CD4-positive, alpha-beta T cell treated with Interleukin-12 subunit alpha and Interleukin-12 subunit beta, for 1 hour (primary cell): ENCODE results near the gene SYCP2.
"Not testable (repeated sequence)": the region's sequence is repeated elsewhere in the genome, so short reads cannot be mapped to it uniquely, and the experiment has no call there.

Source experiments
- DNase-seq: peaks from one replicate; pipeline ENCODE4 v3.0.0-alpha.2; 2020

Gene SYCP2

DNA sequence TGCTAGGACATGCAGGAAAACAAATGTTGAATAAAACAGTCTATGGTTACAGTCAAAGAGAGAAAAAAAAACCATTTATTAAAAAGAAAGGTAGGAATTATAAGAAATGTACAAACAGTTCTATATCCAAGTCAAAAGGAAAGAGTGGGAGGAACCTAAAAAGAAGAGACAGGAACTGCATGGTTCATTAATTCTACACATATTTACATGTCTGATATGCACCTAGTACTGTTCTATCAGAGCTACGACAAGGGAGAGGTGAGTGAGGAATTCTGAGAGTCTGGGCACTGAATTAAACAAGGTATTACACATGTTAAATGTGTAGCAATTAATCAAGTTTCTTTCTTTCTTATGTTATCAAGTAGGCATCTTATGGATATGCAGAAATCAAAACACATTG, 41.9 kb downstream of the SYCP2 start:
- DNase-seq = no peak

DNA sequence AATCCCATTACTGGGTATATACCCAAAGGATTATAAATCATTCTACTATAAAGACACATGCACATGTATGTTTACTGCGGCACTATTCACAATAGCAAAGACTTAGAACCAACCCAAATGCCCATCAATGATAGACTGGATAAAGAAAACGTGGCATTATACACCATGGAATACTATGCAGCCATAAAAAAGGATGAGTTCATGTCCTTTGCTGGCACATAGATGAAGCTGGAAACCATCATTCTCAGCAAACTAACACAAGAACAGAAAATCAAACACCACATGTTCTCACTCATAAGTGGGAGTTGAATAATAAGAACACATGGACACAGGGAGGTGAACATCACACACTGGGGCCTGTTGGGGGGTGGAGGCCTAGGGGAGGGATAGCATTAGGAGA, 43.4 kb downstream of the SYCP2 start:
- DNase-seq = not testable (repeated sequence)

- DNase-seq = no peak
Observed at GRCh38 chr20:59888050-59888449, 45.4 kb downstream of the SYCP2 start.

DNA sequence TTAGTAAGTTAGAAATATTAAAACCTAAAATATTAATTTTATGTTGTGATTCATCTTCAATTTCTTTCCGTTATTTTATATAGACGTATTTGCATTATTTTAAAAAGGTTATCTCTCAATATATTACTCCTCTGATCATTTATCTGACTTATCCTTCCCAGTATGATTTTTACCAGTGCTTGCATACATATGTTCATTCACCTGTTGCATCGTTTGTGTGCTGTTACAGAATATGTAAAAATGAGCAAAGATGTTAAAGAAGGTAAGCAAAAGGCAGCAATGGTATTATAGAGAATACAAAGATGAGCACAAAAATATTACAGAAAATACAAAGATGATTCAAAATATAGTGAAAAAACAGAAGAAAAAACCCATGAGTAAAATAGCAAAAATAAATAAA, 48.9 kb downstream of the SYCP2 start:
- DNase-seq = no peak

- DNase-seq = no peak
Observed at GRCh38 chr20:59880198-59880597, 53.2 kb downstream of the SYCP2 start.

GRCh38 chr20:59873409-59873808, 60.0 kb downstream of the SYCP2 start:
- DNase-seq = no peak

DNA sequence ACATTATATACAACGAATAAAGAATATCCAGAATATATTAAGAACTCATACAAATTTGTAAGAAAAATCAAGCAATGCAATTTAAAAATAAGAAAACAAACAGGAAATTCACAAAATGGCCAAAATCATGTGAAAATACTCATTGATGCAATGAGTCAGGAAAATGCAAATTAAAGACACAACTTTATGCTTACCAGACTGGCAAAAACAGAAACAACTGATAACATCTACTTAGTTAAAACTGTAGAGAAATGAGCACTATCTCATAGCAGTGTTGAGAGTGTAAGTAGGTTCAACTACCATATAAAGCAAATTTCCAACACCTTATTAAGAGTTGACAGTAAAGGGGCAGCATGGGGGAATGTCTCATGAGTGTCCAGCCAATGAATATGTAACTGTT, 62.3 kb downstream of the SYCP2 start:
- DNase-seq = no peak

DNA sequence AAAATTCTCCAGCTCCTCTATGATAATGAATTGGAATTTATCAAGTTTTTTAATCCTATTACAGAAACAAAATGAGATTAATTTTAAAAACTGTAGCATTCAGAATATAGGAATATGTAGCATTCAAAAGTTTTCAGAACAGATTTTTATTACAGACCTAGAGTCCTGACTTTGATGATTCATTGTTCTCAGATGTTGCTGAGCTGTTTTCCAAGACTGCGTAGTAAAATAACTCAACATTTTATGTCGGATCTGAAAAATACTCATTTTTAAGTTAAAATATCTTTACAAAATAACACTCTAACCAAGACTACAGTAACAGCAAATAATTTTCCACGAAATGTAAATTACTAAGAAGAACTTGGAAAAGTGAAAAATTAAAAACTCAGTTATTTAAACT, 67.1 kb downstream of the SYCP2 start:
- no peak for DNase-seq

GRCh38 chr20:59864726-59865125, 68.7 kb downstream of the SYCP2 start:
- DNase-seq = no peak

DNA sequence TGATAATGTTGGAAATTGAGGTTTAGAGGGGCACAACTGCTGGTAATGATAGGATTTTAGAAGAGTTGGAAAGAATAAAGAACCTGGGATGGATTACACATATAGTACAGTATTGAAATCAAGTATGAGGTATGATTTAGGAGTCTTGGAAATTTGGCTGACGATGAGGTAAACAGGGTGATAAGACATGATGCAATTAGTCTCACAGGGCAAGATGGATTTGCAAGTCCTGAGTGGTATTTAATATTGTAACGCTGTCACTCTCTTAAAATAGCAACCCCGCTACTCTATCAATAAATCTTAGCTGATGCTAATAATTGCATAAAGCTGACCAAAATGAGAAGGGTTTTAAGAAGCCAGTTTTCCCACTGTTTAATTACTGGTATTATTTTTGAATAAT, 70.4 kb downstream of the SYCP2 start:
- no peak for DNase-seq

DNA sequence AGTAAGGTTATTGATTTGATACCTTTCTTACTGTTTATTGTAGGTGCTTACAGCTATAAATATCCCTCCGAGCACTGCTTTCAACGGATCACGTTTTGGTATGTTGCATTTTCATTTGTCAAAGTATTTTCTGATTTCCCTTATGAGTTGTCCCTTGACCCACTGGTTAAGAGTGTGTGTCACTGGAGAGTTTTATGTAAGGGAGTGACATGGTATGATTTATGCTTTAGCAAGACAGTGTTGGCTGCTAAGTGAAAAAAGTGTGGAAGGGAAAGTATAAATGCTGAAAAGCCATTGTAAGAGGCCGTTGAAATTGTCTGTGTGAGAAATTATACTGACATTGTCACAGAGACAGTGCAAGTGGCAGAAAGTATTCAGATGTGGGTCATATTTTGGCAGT, 72.0 kb downstream of the SYCP2 start:
- DNase-seq = no peak

GRCh38 chr20:59858425-59858824, 75.0 kb downstream of the SYCP2 start:
- DNase-seq = no peak

GRCh38 chr20:59857966-59858365, 75.5 kb downstream of the SYCP2 start:
- DNase-seq = no peak

DNA sequence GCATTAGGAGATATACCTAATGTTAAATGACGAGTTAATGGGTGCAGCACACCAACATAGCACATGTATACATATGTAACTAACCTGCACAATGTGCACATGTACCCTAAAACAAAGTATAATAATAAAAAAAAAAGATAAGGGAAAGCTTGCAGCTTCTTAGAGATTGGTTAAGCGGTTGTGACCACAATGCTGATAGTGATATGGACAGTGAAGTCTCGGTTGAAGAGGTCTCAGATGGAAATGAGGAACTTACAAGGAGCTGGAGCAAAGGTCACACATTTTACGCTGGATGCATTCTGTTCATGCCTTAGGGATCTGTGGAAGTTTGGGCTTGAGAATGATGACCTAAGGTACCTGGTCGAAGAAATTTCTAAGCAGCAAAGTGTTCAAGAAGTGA, 76.5 kb downstream of the SYCP2 start:
- DNase-seq = not testable (repeated sequence)

- not testable (repeated sequence) for DNase-seq
Observed at GRCh38 chr20:59856526-59856925, 76.9 kb downstream of the SYCP2 start.

- DNase-seq = no peak
Observed at GRCh38 chr20:59850018-59850641, 83.3 kb downstream of the SYCP2 start.

DNA sequence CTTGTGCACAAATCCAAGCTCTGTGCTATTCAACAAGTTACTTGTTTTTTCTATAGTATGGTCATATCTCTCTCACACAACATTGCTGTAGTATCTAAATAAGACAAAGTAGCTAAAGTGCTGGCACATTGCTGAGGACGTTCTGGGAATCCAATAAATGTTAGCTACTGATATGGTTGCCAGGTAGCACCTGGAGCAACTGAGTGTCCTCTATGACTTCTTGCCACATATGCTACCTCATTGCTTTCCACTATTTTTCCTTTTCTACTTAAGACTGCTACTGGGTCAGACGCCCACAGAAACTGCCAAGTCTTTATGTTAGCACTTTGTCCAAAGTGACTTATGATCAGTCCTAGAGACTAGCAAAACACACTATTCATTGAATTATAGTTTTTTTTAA, 85.3 kb downstream of the SYCP2 start:
- DNase-seq = no peak

DNA sequence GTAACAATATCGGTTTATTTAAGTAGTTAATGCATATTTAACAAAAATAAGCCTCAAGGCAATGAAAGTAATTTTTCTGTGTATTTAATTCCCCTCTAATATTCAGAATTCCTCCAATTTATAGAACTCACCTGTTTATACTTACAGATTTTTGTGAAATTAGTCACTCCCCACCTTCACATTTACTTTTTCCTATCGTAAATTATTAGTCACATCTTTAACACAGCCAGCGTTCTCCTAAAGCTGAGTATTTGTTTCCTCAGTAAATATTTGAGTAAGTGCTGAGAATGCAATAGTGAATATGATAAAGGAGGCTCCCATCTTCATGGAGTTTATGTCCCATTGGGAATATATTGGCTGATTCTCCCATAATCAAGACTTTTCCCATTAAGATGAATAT, 88.0 kb downstream of the SYCP2 start:
- no peak for DNase-seq

DNA sequence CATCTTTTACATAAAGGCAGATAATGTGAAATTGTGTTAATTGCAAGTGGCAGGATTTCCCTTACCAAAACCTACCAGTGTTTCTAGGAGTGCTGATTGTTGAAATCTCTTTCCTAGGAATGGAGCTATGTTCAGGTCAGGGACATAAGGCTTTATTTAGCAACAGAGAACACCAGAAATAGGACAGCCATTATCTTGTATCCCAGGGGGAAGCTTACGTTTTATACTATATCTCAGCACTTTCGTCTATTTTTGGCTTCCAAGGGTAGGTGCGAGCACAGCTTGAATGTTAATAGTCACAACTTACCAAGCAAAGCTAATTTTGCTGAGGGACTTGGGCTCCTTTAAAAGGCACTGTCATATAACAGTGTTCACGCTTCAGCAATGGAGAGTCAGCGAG, 94.0 kb downstream of the SYCP2 start:
- no peak for DNase-seq

DNA sequence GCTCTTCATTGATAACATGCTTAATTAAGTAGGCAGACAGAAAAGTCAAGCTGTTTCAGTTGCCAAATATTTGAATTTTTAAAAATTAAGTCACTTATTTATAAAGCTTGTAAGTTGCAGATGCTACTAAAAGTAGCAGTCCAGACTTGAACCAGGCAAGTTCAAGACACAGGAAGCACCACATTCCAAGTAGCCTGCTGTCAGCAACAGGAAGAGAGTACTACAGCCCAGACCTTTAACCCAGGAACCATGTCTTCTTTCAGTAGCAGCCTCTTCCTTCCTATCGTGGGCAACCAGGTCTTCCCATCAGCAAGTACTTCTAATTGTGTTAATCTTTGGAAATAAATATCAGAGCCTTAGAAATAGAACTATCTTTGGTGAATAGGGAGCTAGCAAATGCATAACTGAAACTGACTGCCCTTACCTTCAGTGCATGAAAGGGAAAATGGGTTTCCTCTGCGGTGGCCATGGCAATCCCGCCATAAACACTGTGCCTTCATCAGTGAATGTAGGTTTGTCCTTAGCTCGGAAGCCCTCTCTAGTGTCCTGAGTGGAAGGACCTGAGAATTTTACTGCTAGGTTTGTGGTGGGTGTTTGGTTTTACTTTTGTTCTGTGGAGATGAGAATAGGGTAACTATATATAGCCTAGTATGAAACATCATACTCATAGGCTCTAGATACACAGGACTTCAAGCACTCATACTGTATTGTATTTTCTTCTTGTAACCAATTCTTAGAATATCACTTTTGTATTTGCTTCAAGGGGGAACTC, 95.6 kb downstream of the SYCP2 start:
- DNase-seq = no peak

GRCh38 chr20:59836767-59837166, 96.7 kb downstream of the SYCP2 start:
- no peak for DNase-seq

- no peak for DNase-seq
Observed at GRCh38 chr20:59835448-59836395, 97.7 kb downstream of the SYCP2 start.

DNA sequence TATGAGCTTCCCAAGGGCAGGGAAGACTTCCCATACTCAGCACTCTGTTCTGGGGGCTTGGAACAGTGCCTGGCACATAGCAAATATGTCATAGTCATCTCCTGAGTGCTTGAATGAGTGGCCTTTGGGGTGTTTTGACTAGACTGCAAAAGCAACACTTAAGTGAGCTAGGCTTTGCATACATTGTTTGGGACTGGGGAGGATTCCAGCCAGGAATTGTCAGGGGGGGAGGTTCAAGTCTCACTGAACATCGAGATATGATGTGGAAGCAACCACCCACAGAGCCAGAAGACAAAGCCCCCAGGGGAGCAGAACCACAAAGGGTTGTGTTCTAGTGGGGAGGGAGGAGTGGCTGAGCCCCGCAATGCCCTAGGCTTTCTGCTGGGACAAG, 98.4 kb downstream of the SYCP2 start:
- DNase-seq = no peak
